Neural progenitor cell (in vitro differentiated cells): ENCODE results near the gene ADAM10. TPM values are rescaled to one million over a fixed set of nuclear protein-coding genes. Genes with fewer than 3 reads are reported as not detected.

Source experiments
- DNase-seq: peaks from one replicate; pipeline ENCODE4 v3.0.0-alpha.2; 2016; ENCODE audit warnings: low spot score
- H2AFZ ChIP-seq: fragments of 200-600 bp; sonication (generic); replicated peaks from 2 replicates; pipeline ENCODE4 v1.6.1; 2016; ENCODE audit warnings: antibody characterized with exemption
- H3F3A ChIP-seq: fragments of 200-600 bp; sonication (generic); 2 replicates; pipeline ENCODE4 v1.6.1; 2016; ENCODE audit warnings: antibody characterized with exemption, low read depth
- H3K27ac ChIP-seq: fragments of 200-600 bp; sonication (generic); 2 replicates; pipeline ENCODE4 v1.5.1; 2016; ENCODE audit warnings: mild to moderate bottlenecking
- H3K27me3 ChIP-seq: fragments of 200-600 bp; sonication (generic); 2 replicates; pipeline ENCODE4 v1.6.1; 2016; ENCODE audit warnings: mild to moderate bottlenecking, moderate library complexity
- H3K36me3 ChIP-seq: fragments of 200-600 bp; sonication (generic); 2 replicates; pipeline ENCODE4 v1.5.1; 2016
- H3K4me1 ChIP-seq: fragments of 200-600 bp; sonication (generic); 2 replicates; pipeline ENCODE4 v1.6.1; 2016; ENCODE audit warnings: mixed run types
- H3K4me2 ChIP-seq: fragments of 200-600 bp; sonication (generic); 2 replicates; pipeline ENCODE4 v1.6.1; 2016
- H3K4me3 ChIP-seq: fragments of 200-600 bp; sonication (generic); 2 replicates; pipeline ENCODE4 v1.5.1; 2016
- H3K79me2 ChIP-seq: fragments of 200-600 bp; sonication (generic); 2 replicates; pipeline ENCODE4 v1.6.1; 2016; ENCODE audit warnings: low read depth
- H3K9ac ChIP-seq: fragments of 200-600 bp; sonication (generic); 2 replicates; pipeline ENCODE4 v1.6.1; 2016
- H3K9me3 ChIP-seq: fragments of 200-600 bp; sonication (generic); 2 replicates; pipeline ENCODE4 v1.5.1; 2016; ENCODE audit warnings: low read depth
- H4K20me1 ChIP-seq: fragments of 200-600 bp; sonication (generic); 2 replicates; pipeline ENCODE4 v1.6.1; 2016; ENCODE audit warnings: low read depth
- H3K27ac Mint-ChIP-seq: 3 replicates; pipeline ENCODE4 v1.8.0; 2021; ENCODE audit warnings: mixed read lengths
- H3K27me3 Mint-ChIP-seq: 2 replicates; pipeline ENCODE4 v1.8.0; 2022; ENCODE audit warnings: low read depth, mild to moderate bottlenecking, inconsistent platforms, moderate library complexity, mixed read lengths; ENCODE audit not compliant: insufficient read depth
- H3K36me3 Mint-ChIP-seq: 3 replicates; pipeline ENCODE4 v1.8.0; 2021; ENCODE audit warnings: mixed read lengths
- H3K4me1 Mint-ChIP-seq: 3 replicates; pipeline ENCODE4 v1.8.0; 2021; ENCODE audit warnings: mixed read lengths
- H3K4me3 Mint-ChIP-seq: 3 replicates; pipeline ENCODE4 v1.8.0; 2021; ENCODE audit warnings: mild to moderate bottlenecking, moderate library complexity, mixed read lengths
- H3K9me3 Mint-ChIP-seq: 3 replicates; pipeline ENCODE4 v1.8.0; 2020; ENCODE audit warnings: mixed read lengths
- CTCF ChIP-seq: fragments of 200-600 bp; sonication (generic); IDR thresholded peaks from 2 replicates; pipeline ENCODE4 v1.5.1; 2017; ENCODE audit warnings: antibody characterized with exemption, mild to moderate bottlenecking
- EZH2 ChIP-seq: fragments of 200-600 bp; sonication (generic); IDR thresholded peaks from 2 replicates; pipeline ENCODE4 v1.6.1; 2017; ENCODE audit warnings: antibody characterized with exemption, mild to moderate bottlenecking, moderate library complexity
- EZH2phosphoT487 ChIP-seq: fragments of 200-600 bp; sonication (generic); IDR thresholded peaks from 2 replicates; pipeline ENCODE4 v1.6.1; 2017; ENCODE audit warnings: antibody characterized with exemption
- total RNA-seq: library from RNA; depleted of rRNA; stranded (reverse); fragments of >200 nt; gene quantifications from 2 replicates; pipeline ENCODE4 v1.2.3, GENCODE V29; 2015; ENCODE audit warnings: low replicate concordance

Gene ADAM10
- total RNA-seq, 1 donor from 2014 or later, result 153 TPM

DNA sequence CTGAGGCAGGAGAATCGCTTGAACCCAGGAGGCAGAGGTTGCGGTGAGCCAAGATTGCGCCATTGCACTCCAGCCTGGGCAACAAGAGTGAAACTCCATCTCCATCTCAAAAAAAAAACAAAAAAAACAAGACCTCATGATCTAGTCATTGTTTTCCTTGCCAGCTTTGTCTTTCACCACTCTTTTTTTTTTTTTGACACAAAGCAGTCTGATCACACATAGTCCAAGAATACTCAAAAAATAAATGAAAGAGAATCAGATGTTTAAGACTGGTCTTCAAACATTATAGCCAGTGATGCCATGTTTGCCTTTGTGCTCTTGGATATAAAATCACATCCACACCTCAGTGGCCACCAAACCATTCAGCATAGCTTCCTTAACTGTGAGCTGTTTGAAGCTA, 5.8 kb upstream of the ADAM10 start:
- H3K27ac ChIP-seq, result no peak overlapping the region
- no peaks in the 10 kb centered on the region for H3K79me2 ChIP-seq
- no peak overlapping the region for H3K27ac Mint-ChIP-seq
- H3K27me3 Mint-ChIP-seq, result peaks cover 2% of the 10 kb centered on the region
- H3K9me3 ChIP-seq, result no peaks in the 10 kb centered on the region
- H3K4me3 ChIP-seq, result no peak overlapping the region
- no peak overlapping the region for H3K4me2 ChIP-seq
- no peak overlapping the region for H3K9ac ChIP-seq
- H3K36me3 Mint-ChIP-seq, result no peaks in the 10 kb centered on the region
- H2AFZ ChIP-seq, result no peak overlapping the region
- peaks cover 3% of the 10 kb centered on the region for H3K4me1 Mint-ChIP-seq
- no peaks in the 10 kb centered on the region for H3K9me3 Mint-ChIP-seq
- H3K4me3 Mint-ChIP-seq, result no peak overlapping the region
- H3K27me3 ChIP-seq, result no peaks in the 10 kb centered on the region
- no peaks in the 10 kb centered on the region for H3K36me3 ChIP-seq
- no peaks in the 10 kb centered on the region for H4K20me1 ChIP-seq
- no peaks in the 10 kb centered on the region for H3K4me1 ChIP-seq
- peaks cover under 1% of the 10 kb centered on the region for H3F3A ChIP-seq
- DNase-seq, result no peak
- TF ChIP-seq CTCF, result no peak
- TF ChIP-seq EZH2, result no peak
- TF ChIP-seq EZH2phosphoT487, result no peak

- H3K4me3 ChIP-seq, result no peak overlapping the region
- peaks cover 11% of the 10 kb centered on the region for H3K4me1 Mint-ChIP-seq
- H3K4me1 ChIP-seq, result peaks cover 5% of the 10 kb centered on the region
- DNase-seq, result no peak
- no peak overlapping the region for H3K4me3 Mint-ChIP-seq
- no peaks in the 10 kb centered on the region for H3K27me3 ChIP-seq
- peaks cover 23% of the 10 kb centered on the region for H3F3A ChIP-seq
- H3K27ac Mint-ChIP-seq, result no peak overlapping the region
- H3K36me3 Mint-ChIP-seq, result no peaks in the 10 kb centered on the region
- peaks cover 14% of the 10 kb centered on the region for H3K79me2 ChIP-seq
- no peak overlapping the region for H2AFZ ChIP-seq
- no peaks in the 10 kb centered on the region for H3K9me3 ChIP-seq
- H3K27me3 Mint-ChIP-seq, result peaks cover 3% of the 10 kb centered on the region
- H3K27ac ChIP-seq, result no peak overlapping the region
- no peaks in the 10 kb centered on the region for H3K36me3 ChIP-seq
- no peaks in the 10 kb centered on the region for H3K9me3 Mint-ChIP-seq
- H3K4me2 ChIP-seq, result no peak overlapping the region
- no peak overlapping the region for H3K9ac ChIP-seq
- TF ChIP-seq EZH2phosphoT487 (no peak), EZH2 (no peak), CTCF (no peak)
- peaks cover 10% of the 10 kb centered on the region for H4K20me1 ChIP-seq
These were observed 3.2 kb upstream of the ADAM10 start for GRCh38 chr15:58752716-58753115.

DNA sequence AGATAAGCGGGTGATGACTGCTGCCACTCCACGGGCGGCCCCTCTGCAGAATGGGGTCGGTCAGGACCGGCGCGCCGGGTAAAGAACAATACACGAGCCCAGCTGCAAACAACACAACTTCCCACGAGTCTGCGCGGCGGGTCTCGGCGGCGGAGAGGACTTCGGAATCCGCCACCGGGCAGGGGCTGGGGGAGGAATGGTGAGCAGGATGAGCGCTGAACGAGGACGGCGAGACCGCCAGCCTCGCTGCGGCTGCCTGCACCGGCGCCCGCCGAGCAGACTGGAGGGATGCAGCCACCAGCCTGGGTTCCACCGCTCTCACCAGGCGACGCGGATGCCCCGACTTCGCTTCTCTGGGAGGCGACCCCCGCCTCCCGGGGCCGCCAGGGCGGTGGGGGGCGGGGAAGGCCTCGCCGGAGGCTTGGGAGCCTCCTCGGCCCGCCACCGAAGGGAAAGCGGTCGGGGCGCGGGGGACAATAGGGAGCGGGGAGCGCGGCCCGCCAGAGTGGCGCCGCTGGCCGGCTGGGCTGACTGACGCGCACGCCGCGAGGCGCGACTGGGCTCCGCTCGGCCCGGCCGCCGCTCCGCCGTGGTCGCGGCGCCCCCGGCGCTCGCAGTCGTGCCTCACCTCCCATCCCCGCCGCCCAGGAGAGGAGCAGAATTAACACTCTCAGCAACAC, 515 bp downstream of the ADAM10 start:
- peaks cover 51% of the 10 kb centered on the region for H3K79me2 ChIP-seq
- H3K27ac Mint-ChIP-seq, result peak overlapping the region; percentile 99
- H3K36me3 ChIP-seq, result no peaks in the 10 kb centered on the region
- H3K9me3 ChIP-seq, result no peaks in the 10 kb centered on the region
- peaks cover 10% of the 10 kb centered on the region for H3K36me3 Mint-ChIP-seq
- H3K27me3 Mint-ChIP-seq, result peaks cover 3% of the 10 kb centered on the region
- peaks cover 18% of the 10 kb centered on the region for H3K4me1 Mint-ChIP-seq
- peak overlapping the region; percentile 100 for H3K27ac ChIP-seq
- TF ChIP-seq EZH2phosphoT487 (no peak), EZH2 (no peak)
- no peaks in the 10 kb centered on the region for H3K9me3 Mint-ChIP-seq
- H3K27me3 ChIP-seq, result no peaks in the 10 kb centered on the region
- peaks cover 21% of the 10 kb centered on the region for H3K4me1 ChIP-seq
- H3K4me3 Mint-ChIP-seq, result peak overlapping the region; percentile 98
- H3F3A ChIP-seq, result peaks cover 23% of the 10 kb centered on the region
- H3K9ac ChIP-seq, result peak overlapping the region; percentile 95
- peak overlapping the region; percentile 83 for H3K4me2 ChIP-seq
- peak overlapping the region; percentile 96 for H3K4me3 ChIP-seq
- DNase-seq, result peak; percentile 89
- H2AFZ ChIP-seq, result peak overlapping the region; percentile 84
- H4K20me1 ChIP-seq, result peaks cover 46% of the 10 kb centered on the region
